DOHH2 (cell line): ENCODE measurements around the gene SMIM15.

Experiments used
- H3F3A ChIP-seq: fragments of 200-600 bp; sonication (generic), shearing (Covaris generic); 2 replicates; pipeline ENCODE4 v1.6.0; 2016; ENCODE audit warnings: antibody characterized with exemption, mild to moderate bottlenecking; ENCODE audit not compliant: control insufficient read depth, insufficient read depth
- H3K27ac ChIP-seq: fragments of 200-600 bp; sonication (generic); 2 replicates; pipeline ENCODE4 v1.5.1; 2014; ENCODE audit warnings: low read depth, mild to moderate bottlenecking, low read length, moderate library complexity
- H3K27me3 ChIP-seq: fragments of 200-600 bp; sonication (generic); 2 replicates; pipeline ENCODE4 v1.6.1; 2014; ENCODE audit warnings: mild to moderate bottlenecking, low read length, mixed read lengths; ENCODE audit not compliant: control insufficient read depth
- H3K36me3 ChIP-seq: fragments of 200-600 bp; sonication (generic); 2 replicates; pipeline ENCODE4 v1.6.1; 2014; ENCODE audit warnings: mild to moderate bottlenecking, low read length, moderate library complexity, mixed read lengths; ENCODE audit not compliant: control insufficient read depth
- H3K4me1 ChIP-seq: fragments of 200-600 bp; sonication (generic); 2 replicates; pipeline ENCODE4 v1.6.1; 2014; ENCODE audit warnings: mild to moderate bottlenecking, low read length, mixed read lengths; ENCODE audit not compliant: control insufficient read depth
- H3K4me2 ChIP-seq: fragments of 200-600 bp; sonication (generic); 2 replicates; pipeline ENCODE4 v1.6.0; 2014; ENCODE audit warnings: mild to moderate bottlenecking, low read length, moderate library complexity
- H3K4me3 ChIP-seq: fragments of 200-600 bp; sonication (generic); 2 replicates; pipeline ENCODE4 v1.5.1; 2014; ENCODE audit warnings: mild to moderate bottlenecking, low read length, mixed read lengths
- H3K79me2 ChIP-seq: fragments of 200-600 bp; sonication (generic); 2 replicates; pipeline ENCODE4 v1.6.1; 2014; ENCODE audit warnings: mild to moderate bottlenecking, low read length, mixed read lengths; ENCODE audit not compliant: control insufficient read depth
- H3K9me2 ChIP-seq: fragments of 200-600 bp; sonication (generic); replicated peaks from 2 replicates; pipeline ENCODE4 v1.6.1; 2014; ENCODE audit warnings: mild to moderate bottlenecking, low read length, mixed read lengths; ENCODE audit not compliant: control insufficient read depth
- H3K9me3 ChIP-seq: fragments of 200-600 bp; sonication (generic); 2 replicates; pipeline ENCODE4 v1.6.1; 2014; ENCODE audit warnings: antibody characterized with exemption, low read length, mixed read lengths; ENCODE audit not compliant: control insufficient read depth, insufficient read depth
- H4K20me1 ChIP-seq: fragments of 200-600 bp; sonication (generic); 2 replicates; pipeline ENCODE4 v1.6.0; 2014; ENCODE audit warnings: low read depth, mild to moderate bottlenecking, antibody characterized with exemption, low read length, moderate library complexity; ENCODE audit not compliant: control insufficient read depth, insufficient read depth
- EZH2phosphoT487 ChIP-seq: fragments of 200-600 bp; sonication (generic); IDR thresholded peaks from 2 replicates; pipeline ENCODE4 v1.6.1; 2017; ENCODE audit warnings: borderline replicate concordance, mild to moderate bottlenecking, antibody characterized with exemption, low read length, moderate library complexity, mixed read lengths
- TF ChIP-seq, protein P1 (sequence below): fragments of 200-600 bp; sonication (generic); IDR thresholded peaks from one replicate; pipeline ENCODE4 v1.5.1; 2014; ENCODE audit warnings: antibody characterized with exemption, mild to moderate bottlenecking, low read depth, low read length; ENCODE audit not compliant: poor library complexity, severe bottlenecking

The SMIM15 gene

DNA sequence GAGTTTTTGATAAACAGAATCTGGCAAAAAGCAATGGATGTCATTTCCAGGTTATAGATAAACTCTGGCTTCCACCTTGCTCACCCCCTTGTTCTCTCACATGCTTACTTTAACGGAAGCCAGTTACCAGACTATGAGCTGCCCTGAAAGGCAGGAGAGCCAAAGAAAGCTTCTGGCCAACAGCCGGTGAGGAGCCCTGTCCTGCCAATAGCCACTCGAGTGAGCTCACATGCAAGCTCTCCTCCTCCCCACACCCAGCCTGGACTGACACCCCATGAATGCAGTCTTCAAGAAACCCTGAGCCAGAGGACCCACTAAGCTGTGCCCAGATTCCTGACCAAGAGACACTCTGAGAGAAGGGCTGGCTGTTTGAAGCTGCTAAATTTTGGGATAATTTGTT, 14.4 kb upstream of the SMIM15 start:
- no peak overlapping the region for H3K4me2 ChIP-seq
- TF ChIP-seq, protein P1, sequence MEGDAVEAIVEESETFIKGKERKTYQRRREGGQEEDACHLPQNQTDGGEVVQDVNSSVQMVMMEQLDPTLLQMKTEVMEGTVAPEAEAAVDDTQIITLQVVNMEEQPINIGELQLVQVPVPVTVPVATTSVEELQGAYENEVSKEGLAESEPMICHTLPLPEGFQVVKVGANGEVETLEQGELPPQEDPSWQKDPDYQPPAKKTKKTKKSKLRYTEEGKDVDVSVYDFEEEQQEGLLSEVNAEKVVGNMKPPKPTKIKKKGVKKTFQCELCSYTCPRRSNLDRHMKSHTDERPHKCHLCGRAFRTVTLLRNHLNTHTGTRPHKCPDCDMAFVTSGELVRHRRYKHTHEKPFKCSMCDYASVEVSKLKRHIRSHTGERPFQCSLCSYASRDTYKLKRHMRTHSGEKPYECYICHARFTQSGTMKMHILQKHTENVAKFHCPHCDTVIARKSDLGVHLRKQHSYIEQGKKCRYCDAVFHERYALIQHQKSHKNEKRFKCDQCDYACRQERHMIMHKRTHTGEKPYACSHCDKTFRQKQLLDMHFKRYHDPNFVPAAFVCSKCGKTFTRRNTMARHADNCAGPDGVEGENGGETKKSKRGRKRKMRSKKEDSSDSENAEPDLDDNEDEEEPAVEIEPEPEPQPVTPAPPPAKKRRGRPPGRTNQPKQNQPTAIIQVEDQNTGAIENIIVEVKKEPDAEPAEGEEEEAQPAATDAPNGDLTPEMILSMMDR, result no peak
- no peak for TF ChIP-seq EZH2phosphoT487

DNA sequence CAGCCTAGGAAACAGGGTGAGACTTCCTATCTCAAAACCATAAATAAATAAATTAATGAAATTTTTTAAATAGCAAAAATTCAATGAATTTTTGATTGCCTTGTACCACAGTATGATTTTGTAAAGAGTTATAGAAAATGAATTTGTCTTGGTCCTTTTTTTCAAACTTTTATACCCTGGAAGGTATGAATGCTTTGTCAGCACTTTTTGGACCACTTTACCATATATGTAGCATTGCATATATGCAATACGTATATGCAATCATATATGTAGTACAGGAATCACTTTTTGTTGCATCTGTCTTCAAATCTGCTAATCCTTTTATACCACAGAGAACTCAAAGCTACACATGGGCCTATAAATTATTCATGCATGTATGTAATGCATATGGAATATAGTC, 9.2 kb upstream of the SMIM15 start:
- Histone ChIP-seq H3K4me3 (no peak overlapping the region), H4K20me1 (no peaks in the 10 kb centered on the region)
- no peak for TF ChIP-seq EZH2phosphoT487
- TF ChIP-seq, protein P1, result no peak

More for the DNA sequence above, 14.4 kb upstream of the SMIM15 start:
- Histone ChIP-seq H3K9me3 (no peaks in the 10 kb centered on the region), H3F3A (no peaks in the 10 kb centered on the region), H3K27me3 (no peaks in the 10 kb centered on the region; the same call in 1 of the 2 replicates), H3K79me2 (no peaks in the 10 kb centered on the region), H3K4me1 (no peaks in the 10 kb centered on the region), H3K9me2 (no peaks in the 10 kb centered on the region), H3K36me3 (no peaks in the 10 kb centered on the region), H3K4me3 (no peak overlapping the region), H3K27ac (no peak overlapping the region), H4K20me1 (no peaks in the 10 kb centered on the region)

DNA sequence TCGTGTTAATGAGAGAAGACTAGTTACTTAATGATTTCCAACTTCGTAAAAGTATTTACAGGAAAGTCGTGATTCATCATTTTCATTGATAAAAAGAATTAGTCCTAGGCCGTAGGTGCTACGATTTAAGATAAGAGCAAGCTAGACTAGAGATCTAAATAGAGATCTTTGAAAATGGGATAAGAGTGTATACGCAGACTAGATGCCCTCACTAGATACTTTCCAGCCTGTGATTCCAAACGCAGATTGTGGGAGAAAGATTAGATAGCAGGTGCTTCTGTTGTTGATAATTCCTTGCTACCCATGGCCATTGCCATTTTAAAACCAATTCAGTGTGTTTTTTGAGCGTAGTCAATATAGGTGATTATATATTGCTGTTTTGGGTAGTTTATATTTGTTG, 6.7 kb upstream of the SMIM15 start:
- Histone ChIP-seq H3K79me2 (no peaks in the 10 kb centered on the region), H3K4me1 (no peaks in the 10 kb centered on the region), H4K20me1 (no peaks in the 10 kb centered on the region), H3K9me2 (no peaks in the 10 kb centered on the region), H3K36me3 (no peaks in the 10 kb centered on the region), H3K27me3 (no peaks in the 10 kb centered on the region), H3K9me3 (no peaks in the 10 kb centered on the region), H3K4me2 (no peak overlapping the region), H3F3A (no peaks in the 10 kb centered on the region), H3K27ac (no peak overlapping the region), H3K4me3 (no peak overlapping the region)
- TF ChIP-seq EZH2phosphoT487, result no peak
- TF ChIP-seq, protein P1, result no peak

More for the DNA sequence above, 9.2 kb upstream of the SMIM15 start:
- H3K9me3 ChIP-seq, result no peaks in the 10 kb centered on the region
- H3K27ac ChIP-seq, result no peak overlapping the region
- H3K4me2 ChIP-seq, result no peak overlapping the region
- no peaks in the 10 kb centered on the region for H3K79me2 ChIP-seq
- no peaks in the 10 kb centered on the region for H3F3A ChIP-seq
- no peaks in the 10 kb centered on the region for H3K9me2 ChIP-seq
- no peaks in the 10 kb centered on the region for H3K36me3 ChIP-seq
- no peaks in the 10 kb centered on the region for H3K27me3 ChIP-seq
- H3K4me1 ChIP-seq, result no peaks in the 10 kb centered on the region
